Inflammatory macrophage (primary cell): ENCODE data around the gene GTPBP3.

Experiments
- DNase-seq, 2 donors: peaks; one replicate each; pipeline ENCODE4 v3.0.0-alpha.2; 2020 to 2022

Gene GTPBP3

GRCh38 chr19:17309198-17309964, 28.0 kb upstream of the GTPBP3 start, which contains the start of gene DDA1:
TSS of gene DDA1 (plus strand) at chr19:17309563. CDS start at chr19:17309655, 92 bp downstream.
- DNase-seq = peak; percentile 100

GRCh38 chr19:17309965-17310461, 27.3 kb upstream of the GTPBP3 start:
- no peak for DNase-seq

GRCh38 chr19:17311455-17312188, 25.7 kb upstream of the GTPBP3 start:
- no peak for DNase-seq

GRCh38 chr19:17312189-17313113, 24.9 kb upstream of the GTPBP3 start:
- no peak for DNase-seq

GRCh38 chr19:17314007-17314593, 23.3 kb upstream of the GTPBP3 start:
- DNase-seq = no peak

GRCh38 chr19:17318966-17319365, 18.4 kb upstream of the GTPBP3 start:
- no peak for DNase-seq

GRCh38 chr19:17319473-17320238, 17.7 kb upstream of the GTPBP3 start:
- DNase-seq = no peak

GRCh38 chr19:17320435-17320834, 16.9 kb upstream of the GTPBP3 start:
- no peak for DNase-seq

- DNase-seq = no peak
Measured at GRCh38 chr19:17321655-17322489, 15.5 kb upstream of the GTPBP3 start.

- DNase-seq = no peak
Measured at GRCh38 chr19:17322854-17323253, 14.5 kb upstream of the GTPBP3 start.

- DNase-seq = no peak
Measured at GRCh38 chr19:17323300-17323963, 13.9 kb upstream of the GTPBP3 start.

- DNase-seq = peak; percentile 16 to 67
Measured at GRCh38 chr19:17323964-17324332, 13.4 kb upstream of the GTPBP3 start.

GRCh38 chr19:17324357-17325114, 12.8 kb upstream of the GTPBP3 start:
- DNase-seq = no peak

GRCh38 chr19:17325133-17325532, 12.2 kb upstream of the GTPBP3 start:
- DNase-seq = no peak

GRCh38 chr19:17325881-17326594, 11.3 kb upstream of the GTPBP3 start:
- no peak for DNase-seq

GRCh38 chr19:17326595-17326966, 10.8 kb upstream of the GTPBP3 start:
- no peak for DNase-seq

- DNase-seq = no peak
Measured at GRCh38 chr19:17327068-17327653, 10.2 kb upstream of the GTPBP3 start.
